Measurements from ENCODE around the gene RNU4-1.

DNA sequence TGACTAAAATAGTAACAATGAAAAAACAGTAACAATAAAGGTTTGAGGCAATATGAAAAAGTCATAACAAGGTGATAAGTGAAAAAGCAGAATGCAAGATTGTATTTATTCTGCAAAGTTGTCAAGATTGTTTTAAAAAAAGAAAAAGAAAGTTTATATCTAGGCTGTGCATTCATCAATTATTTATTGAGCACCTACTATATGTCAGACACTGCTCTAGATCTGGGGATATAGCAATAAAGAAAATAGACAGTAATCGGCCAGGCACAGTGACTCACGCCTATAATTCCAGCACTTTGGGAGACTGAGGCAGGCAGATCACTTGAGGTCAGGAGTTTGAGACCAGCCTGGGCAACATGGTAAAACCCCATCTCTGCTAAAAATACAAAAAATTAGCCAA is 30.7 kb upstream of the RNU4-1 start:
- TF ChIP-seq, protein P1, sequence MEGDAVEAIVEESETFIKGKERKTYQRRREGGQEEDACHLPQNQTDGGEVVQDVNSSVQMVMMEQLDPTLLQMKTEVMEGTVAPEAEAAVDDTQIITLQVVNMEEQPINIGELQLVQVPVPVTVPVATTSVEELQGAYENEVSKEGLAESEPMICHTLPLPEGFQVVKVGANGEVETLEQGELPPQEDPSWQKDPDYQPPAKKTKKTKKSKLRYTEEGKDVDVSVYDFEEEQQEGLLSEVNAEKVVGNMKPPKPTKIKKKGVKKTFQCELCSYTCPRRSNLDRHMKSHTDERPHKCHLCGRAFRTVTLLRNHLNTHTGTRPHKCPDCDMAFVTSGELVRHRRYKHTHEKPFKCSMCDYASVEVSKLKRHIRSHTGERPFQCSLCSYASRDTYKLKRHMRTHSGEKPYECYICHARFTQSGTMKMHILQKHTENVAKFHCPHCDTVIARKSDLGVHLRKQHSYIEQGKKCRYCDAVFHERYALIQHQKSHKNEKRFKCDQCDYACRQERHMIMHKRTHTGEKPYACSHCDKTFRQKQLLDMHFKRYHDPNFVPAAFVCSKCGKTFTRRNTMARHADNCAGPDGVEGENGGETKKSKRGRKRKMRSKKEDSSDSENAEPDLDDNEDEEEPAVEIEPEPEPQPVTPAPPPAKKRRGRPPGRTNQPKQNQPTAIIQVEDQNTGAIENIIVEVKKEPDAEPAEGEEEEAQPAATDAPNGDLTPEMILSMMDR (IDR thresholded peaks at IDR 0.05; ENCODE audit: low read depth, low read length, missing input control) = no peak
- TF ChIP-seq, protein P2, sequence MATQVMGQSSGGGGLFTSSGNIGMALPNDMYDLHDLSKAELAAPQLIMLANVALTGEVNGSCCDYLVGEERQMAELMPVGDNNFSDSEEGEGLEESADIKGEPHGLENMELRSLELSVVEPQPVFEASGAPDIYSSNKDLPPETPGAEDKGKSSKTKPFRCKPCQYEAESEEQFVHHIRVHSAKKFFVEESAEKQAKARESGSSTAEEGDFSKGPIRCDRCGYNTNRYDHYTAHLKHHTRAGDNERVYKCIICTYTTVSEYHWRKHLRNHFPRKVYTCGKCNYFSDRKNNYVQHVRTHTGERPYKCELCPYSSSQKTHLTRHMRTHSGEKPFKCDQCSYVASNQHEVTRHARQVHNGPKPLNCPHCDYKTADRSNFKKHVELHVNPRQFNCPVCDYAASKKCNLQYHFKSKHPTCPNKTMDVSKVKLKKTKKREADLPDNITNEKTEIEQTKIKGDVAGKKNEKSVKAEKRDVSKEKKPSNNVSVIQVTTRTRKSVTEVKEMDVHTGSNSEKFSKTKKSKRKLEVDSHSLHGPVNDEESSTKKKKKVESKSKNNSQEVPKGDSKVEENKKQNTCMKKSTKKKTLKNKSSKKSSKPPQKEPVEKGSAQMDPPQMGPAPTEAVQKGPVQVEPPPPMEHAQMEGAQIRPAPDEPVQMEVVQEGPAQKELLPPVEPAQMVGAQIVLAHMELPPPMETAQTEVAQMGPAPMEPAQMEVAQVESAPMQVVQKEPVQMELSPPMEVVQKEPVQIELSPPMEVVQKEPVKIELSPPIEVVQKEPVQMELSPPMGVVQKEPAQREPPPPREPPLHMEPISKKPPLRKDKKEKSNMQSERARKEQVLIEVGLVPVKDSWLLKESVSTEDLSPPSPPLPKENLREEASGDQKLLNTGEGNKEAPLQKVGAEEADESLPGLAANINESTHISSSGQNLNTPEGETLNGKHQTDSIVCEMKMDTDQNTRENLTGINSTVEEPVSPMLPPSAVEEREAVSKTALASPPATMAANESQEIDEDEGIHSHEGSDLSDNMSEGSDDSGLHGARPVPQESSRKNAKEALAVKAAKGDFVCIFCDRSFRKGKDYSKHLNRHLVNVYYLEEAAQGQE (IDR thresholded peaks at IDR 0.05) = no peak
- TF ChIP-seq GABPA (IDR thresholded peaks at IDR 0.05 in 1 of 2, conservative IDR thresholded peaks at IDR 0.05 in 1 of 2) (no peak), NR2F2 (IDR thresholded peaks at IDR 0.05) (no peak), YY1 (IDR thresholded peaks at IDR 0.05) (no peak), SP1 (IDR thresholded peaks at IDR 0.05) (no peak), RXRA (IDR thresholded peaks at IDR 0.05) (no peak)
